ENCODE data around the gene PLXNA3.

PLXNA3 gene

GRCh38 chrX:154429711-154430110 is 28.4 kb upstream of the PLXNA3 start:
- DNase-seq (ENCODE audit: low read depth): no peak
- no peak for TF ChIP-seq CTCF (conservative IDR thresholded peaks at IDR 0.05; ENCODE audit: control insufficient read depth, insufficient read depth, low read depth, low read length)
- H3K4me3 ChIP-seq (ENCODE audit: control insufficient read depth, low read depth, low read length): peak overlapping the region; percentile 58

GRCh38 chrX:154430479-154430878 is 27.6 kb upstream of the PLXNA3 start:
- DNase-seq (ENCODE audit: low read depth): no peak
- no peak for TF ChIP-seq CTCF (conservative IDR thresholded peaks at IDR 0.05; ENCODE audit: control insufficient read depth, insufficient read depth, low read depth, low read length)
- no peak overlapping the region for H3K4me3 ChIP-seq (ENCODE audit: control insufficient read depth, low read depth, low read length)

- TF ChIP-seq CTCF (conservative IDR thresholded peaks at IDR 0.05; ENCODE audit: control insufficient read depth, insufficient read depth, low read depth, low read length): no peak
- DNase-seq (ENCODE audit: low read depth): no peak
- no peak overlapping the region for H3K4me3 ChIP-seq (ENCODE audit: control insufficient read depth, low read depth, low read length)
Observed at GRCh38 chrX:154430916-154431315, 27.2 kb upstream of the PLXNA3 start.

- no peak overlapping the region for H3K4me3 ChIP-seq (ENCODE audit: control insufficient read depth, low read depth, low read length)
- TF ChIP-seq CTCF (conservative IDR thresholded peaks at IDR 0.05; ENCODE audit: control insufficient read depth, insufficient read depth, low read depth, low read length): no peak
Observed at GRCh38 chrX:154431341-154431740, 26.7 kb upstream of the PLXNA3 start.

GRCh38 chrX:154432210-154432609 is 25.9 kb upstream of the PLXNA3 start:
- H3K4me3 ChIP-seq (ENCODE audit: control insufficient read depth, low read depth, low read length): no peak overlapping the region
- no peak for TF ChIP-seq CTCF (conservative IDR thresholded peaks at IDR 0.05; ENCODE audit: control insufficient read depth, insufficient read depth, low read depth, low read length)
- no peak for DNase-seq (ENCODE audit: low read depth)

More at GRCh38 chrX:154431341-154431740, 26.7 kb upstream of the PLXNA3 start:
- DNase-seq (ENCODE audit: low read depth): no peak

- no peak for DNase-seq (ENCODE audit: low read depth)
- no peak for TF ChIP-seq CTCF (conservative IDR thresholded peaks at IDR 0.05; ENCODE audit: control insufficient read depth, insufficient read depth, low read depth, low read length)
- no peak overlapping the region for H3K4me3 ChIP-seq (ENCODE audit: control insufficient read depth, low read depth, low read length)
Observed at GRCh38 chrX:154433605-154434004, 24.5 kb upstream of the PLXNA3 start.
